Thymus (tissue), 2 donors: ENCODE data around the gene APC2. TPM values are rescaled to one million over a fixed set of nuclear protein-coding genes. Genes with fewer than 3 reads are reported as not detected.

Source experiments
- polyA plus RNA-seq: library from polyadenylated mRNA; stranded (reverse); fragments of 200-250 nt; gene quantifications from one replicate; pipeline ENCODE4 v1.2.3, GENCODE V29; 2013
- total RNA-seq: library from RNA; stranded (reverse); fragments of 120-200 nt; gene quantifications from one replicate; pipeline ENCODE4 v1.2.4, GENCODE V29; 2013
- donor health status: healthy.

Gene APC2
- total and polyA plus RNA-seq, 2 donors = 0.05 to 0.11 TPM

Other genes with a start within 250 kb of the APC2 start
- 42.5 TPM for gene STK11, start 244.3 kb upstream of the APC2 start, total RNA-seq
- gene STK11, start 244.3 kb upstream of the APC2 start, polyA plus RNA-seq = 60.2 TPM
- 0.09 TPM for gene CBARP, start 212.1 kb upstream of the APC2 start, total RNA-seq
- gene CBARP, start 212.1 kb upstream of the APC2 start, polyA plus RNA-seq = 0.37 TPM
- 47.6 TPM for gene ATP5F1D, start 208.4 kb upstream of the APC2 start, total RNA-seq
- gene ATP5F1D, start 208.4 kb upstream of the APC2 start, polyA plus RNA-seq = 150 TPM
- 8.7 TPM for gene MIDN, start 201.5 kb upstream of the APC2 start, total RNA-seq
- 55.1 TPM for gene MIDN, start 201.5 kb upstream of the APC2 start, polyA plus RNA-seq
- gene CIRBP, start 180.8 kb upstream of the APC2 start, total RNA-seq = 229 TPM
- gene CIRBP, start 180.8 kb upstream of the APC2 start, polyA plus RNA-seq = 693 TPM
- gene FAM174C, start 174.6 kb upstream of the APC2 start, total RNA-seq = 29.2 TPM
- gene FAM174C, start 174.6 kb upstream of the APC2 start, polyA plus RNA-seq = 62.2 TPM
- 0.09 TPM for gene EFNA2, start 164.2 kb upstream of the APC2 start, total RNA-seq
- 0.21 TPM for gene EFNA2, start 164.2 kb upstream of the APC2 start, polyA plus RNA-seq
- gene NDUFS7, start 66.2 kb upstream of the APC2 start, total RNA-seq = 86.7 TPM
- 61.8 TPM for gene NDUFS7, start 66.2 kb upstream of the APC2 start, polyA plus RNA-seq
- gene GAMT, start 48.6 kb upstream of the APC2 start, total RNA-seq = 27.7 TPM
- gene GAMT, start 48.6 kb upstream of the APC2 start, polyA plus RNA-seq = 19.1 TPM
- gene DAZAP1, start 42.5 kb upstream of the APC2 start, total RNA-seq = 67.8 TPM
- 112 TPM for gene DAZAP1, start 42.5 kb upstream of the APC2 start, polyA plus RNA-seq
- gene RPS15, start 11.7 kb upstream of the APC2 start, total RNA-seq = 789 TPM
- 3,095 TPM for gene RPS15, start 11.7 kb upstream of the APC2 start, polyA plus RNA-seq
- 22.8 TPM for gene C19orf25, start 29.1 kb downstream of the APC2 start, total RNA-seq
- 38.1 TPM for gene C19orf25, start 29.1 kb downstream of the APC2 start, polyA plus RNA-seq
- gene PCSK4, start 40.2 kb downstream of the APC2 start, total RNA-seq = 4.9 TPM
- gene PCSK4, start 40.2 kb downstream of the APC2 start, polyA plus RNA-seq = 11.5 TPM
- 0.66 TPM for gene REEP6, start 41.1 kb downstream of the APC2 start, total RNA-seq
- 1.9 TPM for gene REEP6, start 41.1 kb downstream of the APC2 start, polyA plus RNA-seq
- 0.05 TPM for gene ADAMTSL5, start 62.9 kb downstream of the APC2 start, total RNA-seq
- gene ADAMTSL5, start 62.9 kb downstream of the APC2 start, polyA plus RNA-seq = 0.21 TPM
- 0.09 TPM for gene PLK5, start 74.0 kb downstream of the APC2 start, total RNA-seq
- gene PLK5, start 74.0 kb downstream of the APC2 start, polyA plus RNA-seq = 0.25 TPM
- gene MEX3D, start 118.2 kb downstream of the APC2 start, total RNA-seq = 13.0 TPM
- 5.4 TPM for gene MEX3D, start 118.2 kb downstream of the APC2 start, polyA plus RNA-seq
- 64.8 TPM for gene MBD3, start 142.7 kb downstream of the APC2 start, total RNA-seq
- 99.9 TPM for gene MBD3, start 142.7 kb downstream of the APC2 start, polyA plus RNA-seq
- gene UQCR11, start 155.3 kb downstream of the APC2 start, total RNA-seq = 167 TPM
- gene UQCR11, start 155.3 kb downstream of the APC2 start, polyA plus RNA-seq = 108 TPM
- 76.0 TPM for gene TCF3, start 202.5 kb downstream of the APC2 start, total RNA-seq
- 81.2 TPM for gene TCF3, start 202.5 kb downstream of the APC2 start, polyA plus RNA-seq